ENCODE measurements around the gene RAD23A. TPM values are rescaled to one million over a fixed set of nuclear protein-coding genes. Genes with fewer than 3 reads are reported as not detected.
A peak's percentile ranks its signal among the peaks of the same experiment; 100 is the strongest.
"Not testable (repeated sequence)": the region's sequence is repeated elsewhere in the genome, so short reads cannot be mapped to it uniquely, and the experiment has no call there.

Gene RAD23A
- total RNA-seq, 2 experiments from 2014 or later: 90.0 to 92.7 TPM

DNA sequence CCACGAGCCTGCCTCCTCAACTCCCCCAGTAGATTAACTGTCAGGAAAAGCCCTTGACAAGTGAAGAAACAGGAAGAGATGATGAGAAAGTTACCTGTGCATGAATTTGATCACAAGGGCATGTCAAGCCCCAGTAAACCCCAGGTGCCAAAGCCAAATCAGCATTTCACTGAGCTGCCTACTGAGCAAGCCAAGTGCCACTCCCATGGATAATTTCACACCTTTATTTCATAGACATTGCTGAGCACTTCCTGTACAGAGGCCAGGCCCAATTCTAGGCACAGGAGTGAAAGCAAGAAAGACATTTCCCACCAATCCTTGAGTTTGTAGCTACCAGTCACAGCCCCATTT is 8.9 kb downstream of the RAD23A start:
- POLR2A ChIA-PET: interaction anchor here (0.9 to 2.4 kb wide), 3 partner anchors 11 to 150 kb away, joined by 4 to 9 read pairs (median 6); partner anchors contain the start of gene GCDH
- CTCF ChIA-PET: interaction anchor here (0.6 to 5.5 kb wide), 2 partner anchors 10 to 1804 kb away, joined by 5 to 30 read pairs; no protein-coding TSS in a partner anchor
- DNase-seq (no peak), ATAC-seq (ENCODE audit: poor library complexity) (no peak)
- Mint-ChIP-seq H3K27ac (peak overlapping the region; percentile 36), H3K9me3 (no peaks in the 10 kb centered on the region), H3K36me3 (ENCODE audit: low read depth) (peaks cover 55% of the 10 kb centered on the region), H3K4me1 (ENCODE audit: low read depth) (peaks cover 23% of the 10 kb centered on the region), H3K27me3 (no peaks in the 10 kb centered on the region), H3K4me3 (peak overlapping the region; percentile 46)
- Histone ChIP-seq H3K4me3 (ENCODE audit: low read length) (no peak overlapping the region), H3K36me3 (ENCODE audit: insufficient read depth, low read length) (peaks cover 45% of the 10 kb centered on the region), H3K27me3 (ENCODE audit: control insufficient read depth in 1 of 2, insufficient read depth in 2 of 2, low read length in 2 of 2) (no peaks in the 10 kb centered on the region), H3K27ac (ENCODE audit: low read depth in 1 of 2, low read length in 2 of 2) (no peak overlapping the region), H3K9me3 (ENCODE audit: control insufficient read depth in 1 of 2, insufficient read depth in 1 of 2, low read length in 2 of 2) (no peaks in the 10 kb centered on the region), H3K4me1 (ENCODE audit: insufficient read depth, low read length) (peaks cover 38% of the 10 kb centered on the region)
- intact Hi-C loops (cut with DNase I, micrococcal nuclease): no loop called here
- TF ChIP-seq, protein P1, sequence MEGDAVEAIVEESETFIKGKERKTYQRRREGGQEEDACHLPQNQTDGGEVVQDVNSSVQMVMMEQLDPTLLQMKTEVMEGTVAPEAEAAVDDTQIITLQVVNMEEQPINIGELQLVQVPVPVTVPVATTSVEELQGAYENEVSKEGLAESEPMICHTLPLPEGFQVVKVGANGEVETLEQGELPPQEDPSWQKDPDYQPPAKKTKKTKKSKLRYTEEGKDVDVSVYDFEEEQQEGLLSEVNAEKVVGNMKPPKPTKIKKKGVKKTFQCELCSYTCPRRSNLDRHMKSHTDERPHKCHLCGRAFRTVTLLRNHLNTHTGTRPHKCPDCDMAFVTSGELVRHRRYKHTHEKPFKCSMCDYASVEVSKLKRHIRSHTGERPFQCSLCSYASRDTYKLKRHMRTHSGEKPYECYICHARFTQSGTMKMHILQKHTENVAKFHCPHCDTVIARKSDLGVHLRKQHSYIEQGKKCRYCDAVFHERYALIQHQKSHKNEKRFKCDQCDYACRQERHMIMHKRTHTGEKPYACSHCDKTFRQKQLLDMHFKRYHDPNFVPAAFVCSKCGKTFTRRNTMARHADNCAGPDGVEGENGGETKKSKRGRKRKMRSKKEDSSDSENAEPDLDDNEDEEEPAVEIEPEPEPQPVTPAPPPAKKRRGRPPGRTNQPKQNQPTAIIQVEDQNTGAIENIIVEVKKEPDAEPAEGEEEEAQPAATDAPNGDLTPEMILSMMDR (IDR thresholded peaks at IDR 0.05): no peak

DNA sequence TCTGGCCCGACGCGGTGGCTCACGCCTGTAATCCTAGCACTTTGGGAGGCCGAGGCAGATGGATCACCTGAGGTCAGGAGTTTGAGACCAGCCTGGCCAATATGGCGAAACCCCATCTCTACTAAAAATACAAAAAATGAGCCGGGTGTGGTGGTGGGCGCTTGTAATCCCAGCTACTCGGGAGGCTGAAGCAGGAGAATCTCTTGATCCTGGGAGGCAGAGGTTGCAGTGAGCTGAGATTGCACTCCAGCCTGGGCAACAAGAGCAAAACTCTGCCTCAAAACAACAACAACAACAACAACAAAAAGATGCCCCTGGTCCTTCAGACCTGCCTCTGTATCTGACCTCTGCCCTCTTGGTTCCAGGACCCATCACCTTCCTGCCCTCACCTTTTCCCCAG is 9.9 kb downstream of the RAD23A start:
- ATAC-seq (ENCODE audit: poor library complexity); intact Hi-C loops (cut with DNase I, micrococcal nuclease): not testable (repeated sequence)
- peaks cover 19% of the 10 kb centered on the region for H3K4me1 Mint-ChIP-seq (ENCODE audit: low read depth)

DNA sequence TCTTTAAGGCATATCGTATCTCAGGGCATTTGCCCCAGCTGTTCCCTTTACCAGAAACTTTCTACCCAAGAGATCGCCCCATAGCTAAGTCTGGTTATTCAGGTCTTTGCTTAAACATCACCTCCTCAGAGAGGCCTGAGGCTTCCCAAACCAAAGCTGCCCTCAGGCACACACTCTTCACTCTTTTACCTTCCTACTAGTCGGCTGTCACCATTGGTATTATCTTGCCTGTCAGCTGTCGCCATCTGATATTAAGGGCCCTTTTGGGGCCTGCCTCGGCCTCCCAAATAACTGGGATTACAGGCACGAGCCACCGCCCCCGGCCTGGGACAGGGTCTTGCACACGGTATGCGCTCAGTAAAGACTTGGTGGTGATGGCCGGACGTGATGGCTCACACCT is 10.3 kb downstream of the RAD23A start:
- CTCF ChIA-PET: interaction anchor here (5.5 kb wide), 1 partner anchor 9 kb away, joined by 30 read pairs; no protein-coding TSS in a partner anchor
- H3K4me3 Mint-ChIP-seq: peak overlapping the region; percentile 84
- POLR2A ChIA-PET: interaction anchor here (1.1 to 2.4 kb wide), 4 partner anchors 9 to 65 kb away, joined by 6 to 11 read pairs (median 8); partner anchors contain the start of genes CALR, GCDH and RAD23A
- TF ChIP-seq, protein P1 (IDR thresholded peaks at IDR 0.05): no peak
- no peaks in the 10 kb centered on the region for H3K27me3 Mint-ChIP-seq
- H3K9me3 Mint-ChIP-seq: no peaks in the 10 kb centered on the region
- H3K36me3 ChIP-seq (ENCODE audit: insufficient read depth, low read length): peaks cover 36% of the 10 kb centered on the region
- H3K4me1 Mint-ChIP-seq (ENCODE audit: low read depth): peaks cover 19% of the 10 kb centered on the region
- H3K27ac Mint-ChIP-seq: peak overlapping the region; percentile 88
- no peaks in the 10 kb centered on the region for H3K9me3 ChIP-seq (ENCODE audit: control insufficient read depth in 1 of 2, insufficient read depth in 1 of 2, low read length in 2 of 2)
- intact Hi-C loops (cut with DNase I, micrococcal nuclease): loop anchor here in 1 of 2 experiments (2.0 kb wide), 1 partner anchor 65 kb away; the partner anchor contains the start of gene GCDH
- H3K4me3 ChIP-seq (ENCODE audit: low read length): peak overlapping the region; percentile 91
- no peak for ATAC-seq (ENCODE audit: poor library complexity)
- peak overlapping the region in 1 of 2 donors; percentile 62 for H3K27ac ChIP-seq (ENCODE audit: low read depth in 1 of 2, low read length in 2 of 2)
- no peak for DNase-seq
- H3K4me1 ChIP-seq (ENCODE audit: insufficient read depth, low read length): peaks cover 38% of the 10 kb centered on the region
- no peaks in the 10 kb centered on the region for H3K27me3 ChIP-seq (ENCODE audit: control insufficient read depth in 1 of 2, insufficient read depth in 2 of 2, low read length in 2 of 2)
- H3K36me3 Mint-ChIP-seq (ENCODE audit: low read depth): peaks cover 41% of the 10 kb centered on the region

More for the DNA sequence above, 9.9 kb downstream of the RAD23A start:
- ChIA-PET POLR2A (interaction anchor here (1.8 to 2.4 kb wide), 2 partner anchors 10 kb away, joined by 6 to 9 read pairs; partner anchors contain the start of gene RAD23A), CTCF (interaction anchor here (5.5 kb wide), 1 partner anchor 9 kb away, joined by 30 read pairs; no protein-coding TSS in a partner anchor)
- H3K36me3 Mint-ChIP-seq (ENCODE audit: low read depth): peaks cover 45% of the 10 kb centered on the region
- not testable (repeated sequence) for DNase-seq; H3K9me3 ChIP-seq (ENCODE audit: control insufficient read depth in 1 of 2, insufficient read depth in 1 of 2, low read length in 2 of 2); H3K27me3 Mint-ChIP-seq; H3K27me3 ChIP-seq (ENCODE audit: control insufficient read depth in 1 of 2, insufficient read depth in 2 of 2, low read length in 2 of 2); H3K9me3 Mint-ChIP-seq; H3K4me3 ChIP-seq (ENCODE audit: low read length)
- peak overlapping the region in 1 of 2 donors; percentile 36 for H3K27ac ChIP-seq (ENCODE audit: low read depth in 1 of 2, low read length in 2 of 2)
- peaks cover 37% of the 10 kb centered on the region for H3K36me3 ChIP-seq (ENCODE audit: insufficient read depth, low read length)
- H3K4me1 ChIP-seq (ENCODE audit: insufficient read depth, low read length): peaks cover 38% of the 10 kb centered on the region
- H3K4me3 Mint-ChIP-seq: peak overlapping the region; percentile 84
- H3K27ac Mint-ChIP-seq: peak overlapping the region; percentile 88

Measured in CD4-positive, alpha-beta T cell (primary cell).